Neural progenitor cell (in vitro differentiated cells): ENCODE measurements around the gene C1QB. TPM values are rescaled to one million over a fixed set of nuclear protein-coding genes. Genes with fewer than 3 reads are reported as not detected.

Source experiments
- DNase-seq: peaks from one replicate; pipeline ENCODE4 v3.0.0-alpha.2; 2016; ENCODE audit warnings: low spot score
- H2AFZ ChIP-seq: fragments of 200-600 bp; sonication (generic); replicated peaks from 2 replicates; pipeline ENCODE4 v1.6.1; 2016; ENCODE audit warnings: antibody characterized with exemption
- H3F3A ChIP-seq: fragments of 200-600 bp; sonication (generic); 2 replicates; pipeline ENCODE4 v1.6.1; 2016; ENCODE audit warnings: antibody characterized with exemption, low read depth
- H3K27ac ChIP-seq: fragments of 200-600 bp; sonication (generic); 2 replicates; pipeline ENCODE4 v1.5.1; 2016; ENCODE audit warnings: mild to moderate bottlenecking
- H3K27me3 ChIP-seq: fragments of 200-600 bp; sonication (generic); 2 replicates; pipeline ENCODE4 v1.6.1; 2016; ENCODE audit warnings: mild to moderate bottlenecking, moderate library complexity
- H3K36me3 ChIP-seq: fragments of 200-600 bp; sonication (generic); 2 replicates; pipeline ENCODE4 v1.5.1; 2016
- H3K4me1 ChIP-seq: fragments of 200-600 bp; sonication (generic); 2 replicates; pipeline ENCODE4 v1.6.1; 2016; ENCODE audit warnings: mixed run types
- H3K4me2 ChIP-seq: fragments of 200-600 bp; sonication (generic); 2 replicates; pipeline ENCODE4 v1.6.1; 2016
- H3K4me3 ChIP-seq: fragments of 200-600 bp; sonication (generic); 2 replicates; pipeline ENCODE4 v1.5.1; 2016
- H3K79me2 ChIP-seq: fragments of 200-600 bp; sonication (generic); 2 replicates; pipeline ENCODE4 v1.6.1; 2016; ENCODE audit warnings: low read depth
- H3K9ac ChIP-seq: fragments of 200-600 bp; sonication (generic); 2 replicates; pipeline ENCODE4 v1.6.1; 2016
- H3K9me3 ChIP-seq: fragments of 200-600 bp; sonication (generic); 2 replicates; pipeline ENCODE4 v1.5.1; 2016; ENCODE audit warnings: low read depth
- H4K20me1 ChIP-seq: fragments of 200-600 bp; sonication (generic); 2 replicates; pipeline ENCODE4 v1.6.1; 2016; ENCODE audit warnings: low read depth
- H3K27ac Mint-ChIP-seq: 3 replicates; pipeline ENCODE4 v1.8.0; 2021; ENCODE audit warnings: mixed read lengths
- H3K27me3 Mint-ChIP-seq: 2 replicates; pipeline ENCODE4 v1.8.0; 2022; ENCODE audit warnings: low read depth, mild to moderate bottlenecking, inconsistent platforms, moderate library complexity, mixed read lengths; ENCODE audit not compliant: insufficient read depth
- H3K36me3 Mint-ChIP-seq: 3 replicates; pipeline ENCODE4 v1.8.0; 2021; ENCODE audit warnings: mixed read lengths
- H3K4me1 Mint-ChIP-seq: 3 replicates; pipeline ENCODE4 v1.8.0; 2021; ENCODE audit warnings: mixed read lengths
- H3K4me3 Mint-ChIP-seq: 3 replicates; pipeline ENCODE4 v1.8.0; 2021; ENCODE audit warnings: mild to moderate bottlenecking, moderate library complexity, mixed read lengths
- H3K9me3 Mint-ChIP-seq: 3 replicates; pipeline ENCODE4 v1.8.0; 2020; ENCODE audit warnings: mixed read lengths
- CTCF ChIP-seq: fragments of 200-600 bp; sonication (generic); IDR thresholded peaks from 2 replicates; pipeline ENCODE4 v1.5.1; 2017; ENCODE audit warnings: antibody characterized with exemption, mild to moderate bottlenecking
- EZH2 ChIP-seq: fragments of 200-600 bp; sonication (generic); IDR thresholded peaks from 2 replicates; pipeline ENCODE4 v1.6.1; 2017; ENCODE audit warnings: antibody characterized with exemption, mild to moderate bottlenecking, moderate library complexity
- EZH2phosphoT487 ChIP-seq: fragments of 200-600 bp; sonication (generic); IDR thresholded peaks from 2 replicates; pipeline ENCODE4 v1.6.1; 2017; ENCODE audit warnings: antibody characterized with exemption
- total RNA-seq: library from RNA; depleted of rRNA; stranded (reverse); fragments of >200 nt; gene quantifications from 2 replicates; pipeline ENCODE4 v1.2.3, GENCODE V29; 2015; ENCODE audit warnings: low replicate concordance

The C1QB gene
- total RNA-seq, 1 donor from 2014 or later: not detected

- Histone ChIP-seq H3K4me3 (no peak overlapping the region), H3K9me3 (no peaks in the 10 kb centered on the region), H3K27me3 (peaks cover 16% of the 10 kb centered on the region), H2AFZ (no peak overlapping the region), H3K27ac (no peak overlapping the region), H3F3A (no peaks in the 10 kb centered on the region), H4K20me1 (peaks cover 6% of the 10 kb centered on the region), H3K4me1 (no peaks in the 10 kb centered on the region), H3K4me2 (no peak overlapping the region), H3K79me2 (no peaks in the 10 kb centered on the region), H3K9ac (no peak overlapping the region), H3K36me3 (no peaks in the 10 kb centered on the region)
- Mint-ChIP-seq H3K36me3 (no peaks in the 10 kb centered on the region), H3K4me1 (peaks cover 2% of the 10 kb centered on the region), H3K4me3 (no peak overlapping the region), H3K9me3 (no peaks in the 10 kb centered on the region), H3K27ac (no peak overlapping the region), H3K27me3 (peaks cover 35% of the 10 kb centered on the region)
- TF ChIP-seq EZH2phosphoT487: no peak
- no peak for TF ChIP-seq EZH2
- no peak for TF ChIP-seq CTCF
- no peak for DNase-seq
These were observed 33.8 kb upstream of the C1QB start for GRCh38 chr1:22619252-22619651.

GRCh38 chr1:22619798-22620197 is 33.2 kb upstream of the C1QB start:
- Mint-ChIP-seq H3K27ac (no peak overlapping the region), H3K4me3 (no peak overlapping the region), H3K36me3 (no peaks in the 10 kb centered on the region), H3K4me1 (peaks cover 2% of the 10 kb centered on the region), H3K9me3 (no peaks in the 10 kb centered on the region), H3K27me3 (peaks cover 30% of the 10 kb centered on the region)
- DNase-seq: no peak
- no peak overlapping the region for H3K9ac ChIP-seq
- H4K20me1 ChIP-seq: peaks cover 6% of the 10 kb centered on the region
- no peak overlapping the region for H3K27ac ChIP-seq
- H3K4me1 ChIP-seq: no peaks in the 10 kb centered on the region
- TF ChIP-seq CTCF (no peak), EZH2 (no peak), EZH2phosphoT487 (no peak)
- H3K4me3 ChIP-seq: no peak overlapping the region
- no peaks in the 10 kb centered on the region for H3K9me3 ChIP-seq
- H3K27me3 ChIP-seq: peaks cover 10% of the 10 kb centered on the region
- H3K79me2 ChIP-seq: no peaks in the 10 kb centered on the region
- H2AFZ ChIP-seq: no peak overlapping the region
- no peaks in the 10 kb centered on the region for H3K36me3 ChIP-seq
- no peaks in the 10 kb centered on the region for H3F3A ChIP-seq
- no peak overlapping the region for H3K4me2 ChIP-seq

GRCh38 chr1:22621761-22622160 is 31.3 kb upstream of the C1QB start:
- Histone ChIP-seq H3K9me3 (no peaks in the 10 kb centered on the region), H3K27me3 (peaks cover 4% of the 10 kb centered on the region), H3K4me1 (peaks cover 4% of the 10 kb centered on the region), H3K9ac (no peak overlapping the region), H2AFZ (no peak overlapping the region), H3K4me2 (no peak overlapping the region), H4K20me1 (peaks cover 25% of the 10 kb centered on the region), H3K36me3 (no peaks in the 10 kb centered on the region), H3F3A (peaks cover 5% of the 10 kb centered on the region), H3K79me2 (no peaks in the 10 kb centered on the region), H3K4me3 (no peak overlapping the region), H3K27ac (no peak overlapping the region)
- no peak for DNase-seq
- H3K9me3 Mint-ChIP-seq: no peaks in the 10 kb centered on the region
- H3K4me3 Mint-ChIP-seq: no peak overlapping the region
- peaks cover 32% of the 10 kb centered on the region for H3K27me3 Mint-ChIP-seq
- H3K4me1 Mint-ChIP-seq: peaks cover 2% of the 10 kb centered on the region
- H3K27ac Mint-ChIP-seq: no peak overlapping the region
- TF ChIP-seq EZH2phosphoT487 (no peak), EZH2 (no peak)
- H3K36me3 Mint-ChIP-seq: no peaks in the 10 kb centered on the region

- Mint-ChIP-seq H3K4me3 (no peak overlapping the region), H3K27me3 (peaks cover 37% of the 10 kb centered on the region), H3K4me1 (peaks cover 11% of the 10 kb centered on the region), H3K9me3 (peaks cover 3% of the 10 kb centered on the region), H3K36me3 (no peaks in the 10 kb centered on the region), H3K27ac (no peak overlapping the region)
- peak; percentile 76 for DNase-seq
- no peak for TF ChIP-seq CTCF
- TF ChIP-seq EZH2phosphoT487: no peak
- TF ChIP-seq EZH2: no peak
- H3K4me1 ChIP-seq: peaks cover 17% of the 10 kb centered on the region
- H3K79me2 ChIP-seq: no peaks in the 10 kb centered on the region
- no peak overlapping the region for H3K4me2 ChIP-seq
- peaks cover 4% of the 10 kb centered on the region for H3K27me3 ChIP-seq
- H3K9ac ChIP-seq: no peak overlapping the region
- H3K27ac ChIP-seq: no peak overlapping the region
- H2AFZ ChIP-seq: no peak overlapping the region
- peaks cover 26% of the 10 kb centered on the region for H4K20me1 ChIP-seq
- H3K9me3 ChIP-seq: no peaks in the 10 kb centered on the region
- H3K36me3 ChIP-seq: no peaks in the 10 kb centered on the region
- peaks cover 13% of the 10 kb centered on the region for H3F3A ChIP-seq
- no peak overlapping the region for H3K4me3 ChIP-seq
These were observed 27.6 kb upstream of the C1QB start for GRCh38 chr1:22625262-22625925.
